Nephron (organoid): ENCODE measurements around the gene CHTF18.

Source experiments
- H3K27ac Mint-ChIP-seq, 3 experiments: 2 replicates each; pipeline ENCODE4 v1.8.0; 2020; ENCODE audit warnings: mixed read lengths in 3 of 3, mild to moderate bottlenecking in 2 of 3, moderate library complexity in 1 of 3
- H3K27me3 Mint-ChIP-seq: 2 replicates; pipeline ENCODE4 v1.8.0; 2021; ENCODE audit warnings: low read depth, mild to moderate bottlenecking, moderate library complexity, mixed read lengths
- H3K36me3 Mint-ChIP-seq: 2 replicates; pipeline ENCODE4 v1.8.0; 2020; ENCODE audit warnings: low read depth, mixed read lengths
- H3K4me1 Mint-ChIP-seq: 2 replicates; pipeline ENCODE4 v1.8.0; 2020; ENCODE audit warnings: mixed read lengths
- H3K4me3 Mint-ChIP-seq, 3 experiments: 2 replicates each; pipeline ENCODE4 v1.8.0; 2020; ENCODE audit warnings: mild to moderate bottlenecking in 3 of 3, mixed read lengths in 3 of 3, moderate library complexity in 2 of 3
- H3K9me3 Mint-ChIP-seq: 2 replicates; pipeline ENCODE4 v1.8.0; 2020; ENCODE audit warnings: mixed read lengths
- TF ChIP-seq, protein P1 (sequence below), 3 experiments: fragments of 200-600 bp; sonication (generic); IDR thresholded peaks; one replicate each; pipeline ENCODE4 v1.5.0; 2021; ENCODE audit warnings: antibody characterized with exemption in 3 of 3; ENCODE audit not compliant: unreplicated experiment in 3 of 3

The CHTF18 gene

DNA sequence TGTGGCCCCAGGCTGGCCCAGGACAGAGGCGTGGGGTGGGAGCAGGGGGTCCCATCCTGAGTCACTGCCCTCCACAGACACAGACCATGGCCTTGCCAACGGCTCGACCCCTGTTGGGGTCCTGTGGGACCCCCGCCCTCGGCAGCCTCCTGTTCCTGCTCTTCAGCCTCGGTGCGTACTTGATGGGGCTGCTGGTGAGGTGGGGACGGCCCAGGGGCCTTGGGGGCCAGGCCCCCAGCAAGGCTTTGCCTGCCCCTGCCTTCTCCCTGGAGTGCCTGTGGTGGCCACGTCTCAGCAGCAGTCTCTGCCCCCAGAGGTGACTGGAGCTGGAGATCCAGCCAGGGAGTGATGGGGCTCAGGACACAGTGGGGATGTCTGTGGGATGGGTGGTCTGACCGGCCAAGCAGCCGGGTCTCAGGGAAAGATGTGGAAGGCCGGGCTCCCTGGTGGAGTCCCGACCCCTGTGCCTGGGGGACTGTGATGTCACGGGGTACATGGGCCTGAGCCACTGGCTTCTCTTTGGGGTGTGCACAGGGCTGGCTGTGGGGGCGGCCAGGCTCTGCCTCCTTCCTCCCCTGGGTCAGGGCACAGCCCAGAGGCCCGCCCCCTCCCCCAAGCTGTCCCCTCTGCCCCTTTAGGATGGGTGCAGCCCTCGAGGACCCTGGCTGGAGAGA, 25.7 kb upstream of the CHTF18 start:
- no peaks in the 10 kb centered on the region for H3K27me3 Mint-ChIP-seq
- no peaks in the 10 kb centered on the region for H3K9me3 Mint-ChIP-seq
- H3K27ac Mint-ChIP-seq: no peak overlapping the region
- H3K4me1 Mint-ChIP-seq: peaks cover 4% of the 10 kb centered on the region
- H3K4me3 Mint-ChIP-seq: no peak overlapping the region
- TF ChIP-seq, protein P1, sequence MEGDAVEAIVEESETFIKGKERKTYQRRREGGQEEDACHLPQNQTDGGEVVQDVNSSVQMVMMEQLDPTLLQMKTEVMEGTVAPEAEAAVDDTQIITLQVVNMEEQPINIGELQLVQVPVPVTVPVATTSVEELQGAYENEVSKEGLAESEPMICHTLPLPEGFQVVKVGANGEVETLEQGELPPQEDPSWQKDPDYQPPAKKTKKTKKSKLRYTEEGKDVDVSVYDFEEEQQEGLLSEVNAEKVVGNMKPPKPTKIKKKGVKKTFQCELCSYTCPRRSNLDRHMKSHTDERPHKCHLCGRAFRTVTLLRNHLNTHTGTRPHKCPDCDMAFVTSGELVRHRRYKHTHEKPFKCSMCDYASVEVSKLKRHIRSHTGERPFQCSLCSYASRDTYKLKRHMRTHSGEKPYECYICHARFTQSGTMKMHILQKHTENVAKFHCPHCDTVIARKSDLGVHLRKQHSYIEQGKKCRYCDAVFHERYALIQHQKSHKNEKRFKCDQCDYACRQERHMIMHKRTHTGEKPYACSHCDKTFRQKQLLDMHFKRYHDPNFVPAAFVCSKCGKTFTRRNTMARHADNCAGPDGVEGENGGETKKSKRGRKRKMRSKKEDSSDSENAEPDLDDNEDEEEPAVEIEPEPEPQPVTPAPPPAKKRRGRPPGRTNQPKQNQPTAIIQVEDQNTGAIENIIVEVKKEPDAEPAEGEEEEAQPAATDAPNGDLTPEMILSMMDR (IDR thresholded peaks at IDR 0.05; ENCODE audit: unreplicated experiment in 3 of 3): no peak
- no peaks in the 10 kb centered on the region for H3K36me3 Mint-ChIP-seq

DNA sequence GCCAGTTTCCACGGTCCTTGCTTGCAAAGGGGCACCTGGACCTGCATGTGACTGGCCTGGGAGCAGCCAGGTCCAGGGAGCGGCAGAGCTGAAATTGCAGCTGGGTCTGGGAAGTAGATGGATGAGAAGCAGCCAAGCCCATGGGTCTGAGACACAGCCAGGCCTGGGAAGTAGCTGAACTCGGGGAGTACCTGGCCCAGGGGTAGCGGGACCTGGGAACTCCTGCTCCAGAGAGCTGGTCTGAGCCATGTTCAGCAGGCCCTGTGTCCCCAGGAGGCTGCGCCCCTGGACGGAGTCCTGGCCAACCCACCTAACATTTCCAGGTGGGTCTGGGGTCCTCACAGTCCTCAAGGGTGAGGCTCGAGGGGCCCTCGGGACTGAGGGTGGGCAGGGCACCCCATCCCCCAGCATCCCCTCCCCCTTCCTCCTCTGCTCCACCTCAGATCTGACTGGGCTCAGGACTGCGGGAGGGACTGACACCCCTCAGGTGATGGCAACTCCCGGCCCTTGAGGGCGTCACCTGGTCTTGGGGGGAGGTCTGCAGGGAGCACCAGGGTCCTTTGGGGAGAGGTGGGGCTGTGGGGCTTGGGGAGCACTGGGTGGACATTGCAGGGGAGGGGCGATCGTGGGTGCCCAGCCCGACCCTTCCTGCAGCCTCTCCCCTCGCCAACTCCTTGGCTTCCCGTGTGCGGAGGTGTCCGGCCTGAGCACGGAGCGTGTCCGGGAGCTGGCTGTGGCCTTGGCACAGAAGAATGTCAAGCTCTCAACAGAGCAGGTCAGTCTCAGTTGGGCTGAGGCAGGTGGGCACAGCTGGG, 24.8 kb upstream of the CHTF18 start:
- H3K9me3 Mint-ChIP-seq: no peaks in the 10 kb centered on the region
- no peak overlapping the region for H3K27ac Mint-ChIP-seq
- peaks cover 4% of the 10 kb centered on the region for H3K4me1 Mint-ChIP-seq
- TF ChIP-seq, protein P1 (IDR thresholded peaks at IDR 0.05; ENCODE audit: unreplicated experiment in 3 of 3): no peak
- no peak overlapping the region for H3K4me3 Mint-ChIP-seq
- H3K36me3 Mint-ChIP-seq: no peaks in the 10 kb centered on the region
- no peaks in the 10 kb centered on the region for H3K27me3 Mint-ChIP-seq

DNA sequence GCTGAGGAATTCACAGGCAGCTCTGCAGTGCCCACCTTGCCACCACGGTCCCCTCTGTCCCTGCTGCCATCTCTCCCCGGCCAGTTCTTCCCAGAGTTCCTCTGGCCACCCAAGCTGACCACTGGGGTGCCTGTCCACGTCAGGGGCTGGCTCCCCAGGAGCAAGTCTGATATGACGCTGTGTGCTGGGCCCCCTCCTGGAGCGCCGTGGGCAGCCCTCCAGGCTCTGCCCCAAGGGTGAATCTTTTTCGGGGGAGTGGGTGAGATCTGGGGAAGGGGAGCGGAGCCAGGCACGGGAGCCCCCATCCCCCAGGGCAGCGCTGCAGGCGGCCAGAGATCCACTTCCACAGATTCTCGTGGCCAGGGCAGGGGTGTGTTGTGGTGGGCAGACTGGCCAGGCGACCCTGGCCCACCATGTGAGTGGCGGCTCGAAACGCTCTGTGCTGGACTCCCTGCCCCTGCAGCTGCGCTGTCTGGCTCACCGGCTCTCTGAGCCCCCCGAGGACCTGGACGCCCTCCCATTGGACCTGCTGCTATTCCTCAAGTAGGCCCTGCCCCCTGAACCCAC, 24.2 kb upstream of the CHTF18 start:
- Mint-ChIP-seq H3K4me3 (no peak overlapping the region), H3K27ac (no peak overlapping the region), H3K27me3 (no peaks in the 10 kb centered on the region), H3K9me3 (no peaks in the 10 kb centered on the region), H3K4me1 (peaks cover 4% of the 10 kb centered on the region), H3K36me3 (no peaks in the 10 kb centered on the region)
- TF ChIP-seq, protein P1 (IDR thresholded peaks at IDR 0.05; ENCODE audit: unreplicated experiment in 3 of 3): no peak

DNA sequence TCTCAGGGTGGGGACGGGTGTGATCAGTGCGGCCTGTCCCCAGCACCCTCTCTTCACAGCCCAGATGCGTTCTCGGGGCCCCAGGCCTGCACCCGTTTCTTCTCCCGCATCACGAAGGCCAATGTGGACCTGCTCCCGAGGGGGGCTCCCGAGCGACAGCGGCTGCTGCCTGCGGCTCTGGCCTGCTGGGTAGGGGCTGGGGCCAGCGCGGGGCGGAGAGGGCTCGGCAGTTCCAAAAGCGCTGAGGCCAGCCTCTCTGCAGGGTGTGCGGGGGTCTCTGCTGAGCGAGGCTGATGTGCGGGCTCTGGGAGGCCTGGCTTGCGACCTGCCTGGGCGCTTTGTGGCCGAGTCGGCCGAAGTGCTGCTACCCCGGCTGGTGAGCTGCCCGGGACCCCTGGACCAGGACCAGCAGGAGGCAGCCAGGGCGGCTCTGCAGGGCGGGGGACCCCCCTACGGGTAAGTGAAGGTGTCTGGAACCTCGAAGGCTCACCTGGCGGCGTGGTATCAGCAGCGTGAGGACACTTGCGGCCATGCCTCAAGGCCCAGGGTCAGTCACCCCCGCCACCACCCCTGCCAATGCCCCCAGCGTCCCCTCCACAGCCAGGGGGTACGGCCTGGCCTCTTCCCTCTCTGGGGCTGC, 23.5 kb upstream of the CHTF18 start:
- Mint-ChIP-seq H3K4me3 (no peak overlapping the region), H3K36me3 (no peaks in the 10 kb centered on the region), H3K27ac (no peak overlapping the region), H3K9me3 (no peaks in the 10 kb centered on the region), H3K27me3 (no peaks in the 10 kb centered on the region), H3K4me1 (no peaks in the 10 kb centered on the region)
- TF ChIP-seq, protein P1 (IDR thresholded peaks at IDR 0.05; ENCODE audit: unreplicated experiment in 3 of 3): no peak

DNA sequence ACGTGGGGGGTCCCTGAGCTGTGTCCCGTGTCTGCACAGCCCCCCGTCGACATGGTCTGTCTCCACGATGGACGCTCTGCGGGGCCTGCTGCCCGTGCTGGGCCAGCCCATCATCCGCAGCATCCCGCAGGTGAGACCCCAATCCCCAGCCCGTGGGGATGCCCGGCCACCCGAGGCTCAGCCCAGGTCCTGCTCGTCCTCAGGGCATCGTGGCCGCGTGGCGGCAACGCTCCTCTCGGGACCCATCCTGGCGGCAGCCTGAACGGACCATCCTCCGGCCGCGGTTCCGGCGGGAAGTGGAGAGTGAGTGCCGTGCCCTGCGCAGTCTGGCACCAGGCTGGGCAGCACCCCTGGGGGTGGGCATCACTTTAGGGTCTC, 22.9 kb upstream of the CHTF18 start:
- no peaks in the 10 kb centered on the region for H3K9me3 Mint-ChIP-seq
- H3K27ac Mint-ChIP-seq: no peak overlapping the region
- no peak overlapping the region for H3K4me3 Mint-ChIP-seq
- H3K4me1 Mint-ChIP-seq: no peaks in the 10 kb centered on the region
- H3K27me3 Mint-ChIP-seq: no peaks in the 10 kb centered on the region
- TF ChIP-seq, protein P1 (IDR thresholded peaks at IDR 0.05; ENCODE audit: unreplicated experiment in 3 of 3): no peak
- no peaks in the 10 kb centered on the region for H3K36me3 Mint-ChIP-seq
